Cardiac muscle cell (in vitro differentiated cells and primary cell): ENCODE data around the gene OSBPL9. TPM values are rescaled to one million over a fixed set of nuclear protein-coding genes. Genes with fewer than 3 reads are reported as not detected.

Source experiments
- DNase-seq, 2 donors: peaks; one replicate each; pipeline versions ENCODE4 v3.0.0 to v3.0.0-alpha.2; 2010 to 2017; ENCODE audit warnings: low read depth in 1 of 2, low spot score in 1 of 2
- H3K27ac ChIP-seq: fragments of 200-600 bp; sonication (generic); 2 replicates; pipeline ENCODE4 v1.5.1; 2016
- H3K27me3 ChIP-seq: fragments of 200-600 bp; sonication (generic); 2 replicates; pipeline ENCODE4 v1.6.0; 2016; ENCODE audit warnings: control low read depth
- H3K36me3 ChIP-seq: fragments of 200-600 bp; sonication (generic); 2 replicates; pipeline ENCODE4 v1.5.1; 2016; ENCODE audit warnings: control low read depth
- H3K4me1 ChIP-seq: fragments of 200-600 bp; sonication (generic); 2 replicates; pipeline ENCODE4 v1.8.1; 2017; ENCODE audit warnings: low read depth, mild to moderate bottlenecking, mixed run types
- H3K4me3 ChIP-seq: fragments of 200-600 bp; sonication (generic); 2 replicates; pipeline ENCODE4 v1.5.1; 2016; ENCODE audit warnings: mild to moderate bottlenecking
- H3K9me3 ChIP-seq: fragments of 200-600 bp; sonication (generic); 2 replicates; pipeline ENCODE4 v1.5.1; 2017; ENCODE audit warnings: low read depth, mild to moderate bottlenecking, control low read depth
- CTCF ChIP-seq: IDR thresholded peaks from 2 replicates; pipeline ENCODE4 v1.5.1; 2012; ENCODE audit warnings: low read depth, mild to moderate bottlenecking, low read length
- polyA plus RNA-seq: library from polyadenylated mRNA; unstranded; fragments of >200 nt; fragmentation: Nextera tagmentation; extraction: Ambion mirVana; gene quantifications from 2 replicates; pipeline ENCODE4 v1.2.1, GENCODE V29; 2016
- total RNA-seq: library from RNA; depleted of rRNA; stranded (reverse); fragments of >200 nt; gene quantifications from 2 replicates; pipeline ENCODE4 v1.2.3, GENCODE V29; 2016

OSBPL9 gene, protein sequence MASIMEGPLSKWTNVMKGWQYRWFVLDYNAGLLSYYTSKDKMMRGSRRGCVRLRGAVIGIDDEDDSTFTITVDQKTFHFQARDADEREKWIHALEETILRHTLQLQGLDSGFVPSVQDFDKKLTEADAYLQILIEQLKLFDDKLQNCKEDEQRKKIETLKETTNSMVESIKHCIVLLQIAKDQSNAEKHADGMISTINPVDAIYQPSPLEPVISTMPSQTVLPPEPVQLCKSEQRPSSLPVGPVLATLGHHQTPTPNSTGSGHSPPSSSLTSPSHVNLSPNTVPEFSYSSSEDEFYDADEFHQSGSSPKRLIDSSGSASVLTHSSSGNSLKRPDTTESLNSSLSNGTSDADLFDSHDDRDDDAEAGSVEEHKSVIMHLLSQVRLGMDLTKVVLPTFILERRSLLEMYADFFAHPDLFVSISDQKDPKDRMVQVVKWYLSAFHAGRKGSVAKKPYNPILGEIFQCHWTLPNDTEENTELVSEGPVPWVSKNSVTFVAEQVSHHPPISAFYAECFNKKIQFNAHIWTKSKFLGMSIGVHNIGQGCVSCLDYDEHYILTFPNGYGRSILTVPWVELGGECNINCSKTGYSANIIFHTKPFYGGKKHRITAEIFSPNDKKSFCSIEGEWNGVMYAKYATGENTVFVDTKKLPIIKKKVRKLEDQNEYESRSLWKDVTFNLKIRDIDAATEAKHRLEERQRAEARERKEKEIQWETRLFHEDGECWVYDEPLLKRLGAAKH
- 104 and 108 TPM in 2 replicates for total RNA-seq
- polyA plus RNA-seq = 91.1 and 103 TPM in 2 replicates

DNA sequence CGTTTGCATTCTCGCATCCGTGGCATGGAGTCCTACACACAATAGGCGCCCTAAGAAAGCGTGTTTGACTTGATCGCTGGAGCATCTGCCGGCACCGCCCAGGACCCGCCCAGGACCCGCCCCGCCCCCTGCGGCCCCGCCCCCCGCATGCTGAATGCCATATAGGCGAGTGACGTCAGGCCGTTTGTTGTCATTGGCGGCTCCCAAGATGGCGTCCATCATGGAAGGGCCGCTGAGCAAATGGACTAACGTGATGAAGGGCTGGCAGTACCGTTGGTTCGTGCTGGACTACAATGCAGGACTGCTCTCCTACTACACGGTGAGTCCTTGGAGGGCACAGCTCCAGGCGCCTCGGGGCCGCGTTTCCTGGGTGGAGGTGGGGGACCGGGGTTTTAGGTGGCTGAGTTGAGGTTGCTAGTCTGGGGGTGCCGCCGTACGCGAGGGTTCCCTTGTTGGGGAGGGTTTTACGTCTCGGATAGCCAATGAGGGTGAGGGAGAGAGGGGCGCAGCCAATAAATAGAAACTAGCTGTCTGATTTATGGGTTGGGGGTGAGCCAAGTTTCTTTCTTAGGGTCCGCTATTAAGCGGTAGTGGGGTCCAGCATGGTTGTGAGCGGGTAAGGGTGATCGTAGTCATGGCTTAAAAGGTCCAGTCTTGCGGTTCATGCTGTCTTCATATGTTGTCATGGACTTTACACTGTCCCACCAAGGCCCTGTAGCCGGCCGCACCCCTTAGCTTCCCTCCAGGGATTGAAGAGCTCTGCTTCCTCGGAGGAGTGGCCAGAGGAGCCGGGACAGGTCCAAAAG is at the start of gene OSBPL9:
TSS of gene OSBPL9 (plus strand) at position 190 of the 806 bp plus-strand sequence. CDS start at position 209, 19 bp downstream.
- H3K27me3 ChIP-seq = no peaks in the 10 kb centered on the region
- peaks cover 3% of the 10 kb centered on the region for H3K4me1 ChIP-seq
- no peaks in the 10 kb centered on the region for H3K9me3 ChIP-seq
- peak within 1 kb of the TSS; percentile 96 for H3K27ac ChIP-seq
- H3K36me3 ChIP-seq = no peaks in the 10 kb centered on the region
- peak; percentile 94 to 96 for DNase-seq
- H3K4me3 ChIP-seq = peak within 1 kb of the TSS; percentile 74
- no peak for TF ChIP-seq CTCF

DNA sequence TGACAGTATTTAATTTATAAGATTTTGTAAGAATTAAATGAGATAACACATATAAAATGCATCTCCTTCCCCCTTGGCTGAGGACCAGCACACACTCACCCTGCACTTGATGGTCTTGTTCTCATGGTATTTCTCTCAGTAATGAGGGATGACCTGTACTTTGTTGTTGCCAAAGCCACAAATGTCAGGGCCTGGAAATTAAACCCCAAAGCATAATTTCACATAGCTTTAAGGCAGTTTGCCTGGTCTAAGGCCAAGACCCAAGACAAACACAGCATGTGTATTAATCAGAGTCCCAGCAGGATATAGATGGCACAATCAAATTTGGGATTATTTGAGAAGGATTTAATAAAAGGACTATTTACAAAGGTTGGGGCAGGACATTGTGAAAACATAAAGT is 49.2 kb upstream of the OSBPL9 start:
- peak in 1 of 2 donors; percentile 82 for DNase-seq
- Histone ChIP-seq H3K4me1 (peaks cover 47% of the 10 kb centered on the region), H3K9me3 (no peaks in the 10 kb centered on the region), H3K27ac (no peak overlapping the region), H3K36me3 (no peaks in the 10 kb centered on the region), H3K4me3 (no peak overlapping the region), H3K27me3 (no peaks in the 10 kb centered on the region)
- no peak for TF ChIP-seq CTCF

- no peaks in the 10 kb centered on the region for H3K36me3 ChIP-seq
- DNase-seq = no peak
- H3K4me1 ChIP-seq = peaks cover 47% of the 10 kb centered on the region
- no peaks in the 10 kb centered on the region for H3K27me3 ChIP-seq
- no peak overlapping the region for H3K27ac ChIP-seq
- TF ChIP-seq CTCF = peak; percentile 4
- H3K4me3 ChIP-seq = no peak overlapping the region
- H3K9me3 ChIP-seq = no peaks in the 10 kb centered on the region
These were observed 48.5 kb upstream of the OSBPL9 start for GRCh38 chr1:51568231-51568935.

GRCh38 chr1:51569284-51570062 is 47.4 kb upstream of the OSBPL9 start:
- Histone ChIP-seq H3K27me3 (no peaks in the 10 kb centered on the region), H3K4me3 (no peak overlapping the region), H3K9me3 (no peaks in the 10 kb centered on the region), H3K27ac (peak overlapping the region; percentile 38), H3K36me3 (no peaks in the 10 kb centered on the region), H3K4me1 (peaks cover 41% of the 10 kb centered on the region)
- TF ChIP-seq CTCF = peak; percentile 38
- peak in 1 of 2 donors; percentile 46 for DNase-seq
